ENCODE data around the gene SNUPN.

- TF ChIP-seq CTCF (IDR thresholded peaks at IDR 0.05; ENCODE audit: low read depth, low read length, poor library complexity, severe bottlenecking) = no peak
- TF ChIP-seq EZH2phosphoT487 (IDR thresholded peaks at IDR 0.05; ENCODE audit: borderline replicate concordance, low read length) = no peak
Observed at GRCh38 chr15:75671730-75672602, 46.4 kb upstream of the SNUPN start.
